Activated naive CD4-positive, alpha-beta T cell treated with anti-CD3 and anti-CD28 coated beads, Interleukin-2, amount 50 U/mL, for 16 hours (primary cell): ENCODE data around the gene ANKRD63.

ENCODE experiments used
- DNase-seq: peaks from one replicate; pipeline ENCODE4 v3.0.0-alpha.2; 2020

Gene ANKRD63

DNA sequence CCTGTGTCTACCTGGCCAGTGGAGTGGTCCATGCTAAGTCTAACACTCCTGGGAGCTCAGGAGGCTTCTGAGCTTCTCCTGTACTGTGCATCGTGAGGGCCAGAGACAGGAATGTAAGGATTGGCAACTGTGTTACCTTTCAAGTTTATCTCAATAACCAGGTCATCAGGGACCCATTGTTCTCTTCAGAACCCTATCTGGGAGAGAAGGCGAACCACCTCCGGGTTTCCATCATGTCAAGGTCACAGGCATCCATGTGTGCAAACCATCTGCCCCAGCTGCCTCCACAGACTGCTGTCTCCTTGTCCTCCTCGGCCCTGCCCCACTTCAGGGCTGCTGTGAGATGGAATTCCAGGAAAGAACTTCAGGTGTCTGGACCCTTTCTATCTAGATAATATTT is 5.9 kb downstream of the ANKRD63 start:
- DNase-seq = no peak

DNA sequence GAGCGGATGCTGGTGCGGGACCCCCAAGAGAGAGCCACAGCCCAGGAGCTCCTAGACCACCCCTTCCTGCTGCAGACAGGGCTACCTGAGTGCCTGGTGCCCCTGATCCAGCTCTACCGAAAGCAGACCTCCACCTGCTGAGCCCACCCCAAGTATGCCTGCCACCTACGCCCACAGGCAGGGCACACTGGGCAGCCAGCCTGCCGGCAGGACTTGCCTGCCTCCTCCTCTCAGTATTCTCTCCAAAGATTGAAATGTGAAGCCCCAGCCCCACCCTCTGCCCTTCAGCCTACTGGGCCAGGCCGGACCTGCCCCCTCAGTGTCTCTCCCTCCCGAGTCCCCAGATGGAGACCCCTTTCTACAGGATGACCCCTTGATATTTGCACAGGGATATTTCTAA is 6.9 kb downstream of the ANKRD63 start:
- DNase-seq = no peak

DNA sequence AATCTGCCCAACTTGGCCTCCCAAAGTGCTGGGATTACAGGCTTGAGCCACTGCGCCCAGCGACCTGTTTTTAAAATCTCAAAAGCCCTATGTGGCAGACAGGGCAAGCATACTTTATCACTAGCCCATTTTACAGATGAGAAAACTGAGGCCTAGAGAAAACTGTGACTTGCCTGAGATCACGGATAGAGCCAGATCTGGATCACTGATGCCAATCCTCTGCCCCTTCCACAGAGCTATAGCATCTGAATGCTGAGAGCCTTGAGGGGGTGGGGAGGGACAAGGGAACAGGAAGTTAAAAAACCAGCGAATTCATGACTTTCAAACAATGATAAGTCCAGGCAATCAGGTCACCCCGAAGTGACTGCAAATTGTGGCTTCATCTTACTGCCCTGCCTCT is 7.3 kb downstream of the ANKRD63 start:
- DNase-seq = no peak

DNA sequence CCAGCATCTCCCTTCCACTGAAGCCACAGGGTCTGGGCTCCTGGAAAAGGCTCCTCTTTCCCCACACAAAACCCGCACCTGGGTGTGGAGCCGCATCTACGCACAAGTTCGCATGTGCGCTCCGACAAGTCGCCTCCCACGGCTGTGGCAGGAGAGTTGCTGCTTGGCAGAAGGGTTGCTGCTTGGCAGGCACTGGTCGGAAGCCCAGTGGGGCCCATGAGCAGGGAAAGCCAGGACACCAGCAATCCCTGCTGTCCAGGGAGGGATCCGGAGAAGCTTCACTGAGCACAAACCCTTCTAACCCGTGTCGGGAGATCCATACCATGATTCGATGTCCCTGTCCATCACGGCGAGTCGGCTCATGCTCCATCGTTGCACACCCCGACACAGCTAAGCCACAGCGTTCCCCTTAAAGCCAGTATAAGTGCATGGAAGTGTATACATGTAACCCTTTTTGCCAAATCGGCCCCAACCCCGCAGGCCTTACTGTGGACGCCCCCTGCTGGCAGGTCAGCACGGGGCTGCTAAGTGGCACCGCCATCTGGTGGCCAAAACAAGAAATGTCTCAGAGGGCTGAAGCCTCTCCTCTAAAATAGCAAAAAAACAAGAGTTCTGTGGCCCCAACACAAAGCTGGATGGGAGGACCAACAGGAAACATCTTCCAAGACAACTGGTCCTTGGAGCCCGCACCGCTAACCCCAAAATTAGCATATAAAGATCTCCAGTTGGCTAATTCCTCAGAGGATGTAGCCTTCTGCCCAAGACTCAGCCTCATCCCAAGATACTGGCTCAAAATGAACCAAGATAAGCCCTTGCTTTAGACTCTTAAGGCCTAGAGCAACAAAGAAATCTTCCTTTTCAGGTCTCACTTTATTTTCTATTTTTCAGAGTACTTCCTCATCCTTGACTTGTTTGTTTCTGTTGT is 8.3 kb downstream of the ANKRD63 start:
- DNase-seq = peak; percentile 86

DNA sequence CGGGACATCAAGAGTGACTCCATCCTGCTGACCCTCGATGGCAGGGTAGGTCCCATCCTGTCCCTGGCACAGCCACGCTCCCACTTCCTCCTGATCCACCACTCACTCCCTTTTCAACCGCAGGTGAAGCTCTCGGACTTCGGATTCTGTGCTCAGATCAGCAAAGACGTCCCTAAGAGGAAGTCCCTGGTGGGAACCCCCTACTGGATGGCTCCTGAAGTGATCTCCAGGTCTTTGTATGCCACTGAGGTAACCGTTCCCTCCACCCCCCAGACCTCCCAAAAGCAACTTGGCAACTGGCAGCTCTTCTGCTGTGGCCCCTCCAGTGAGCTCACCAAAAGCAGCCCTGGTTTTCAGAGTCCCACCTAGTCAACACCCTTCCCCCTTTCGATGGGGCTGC is 9.4 kb downstream of the ANKRD63 start:
- no peak for DNase-seq

DNA sequence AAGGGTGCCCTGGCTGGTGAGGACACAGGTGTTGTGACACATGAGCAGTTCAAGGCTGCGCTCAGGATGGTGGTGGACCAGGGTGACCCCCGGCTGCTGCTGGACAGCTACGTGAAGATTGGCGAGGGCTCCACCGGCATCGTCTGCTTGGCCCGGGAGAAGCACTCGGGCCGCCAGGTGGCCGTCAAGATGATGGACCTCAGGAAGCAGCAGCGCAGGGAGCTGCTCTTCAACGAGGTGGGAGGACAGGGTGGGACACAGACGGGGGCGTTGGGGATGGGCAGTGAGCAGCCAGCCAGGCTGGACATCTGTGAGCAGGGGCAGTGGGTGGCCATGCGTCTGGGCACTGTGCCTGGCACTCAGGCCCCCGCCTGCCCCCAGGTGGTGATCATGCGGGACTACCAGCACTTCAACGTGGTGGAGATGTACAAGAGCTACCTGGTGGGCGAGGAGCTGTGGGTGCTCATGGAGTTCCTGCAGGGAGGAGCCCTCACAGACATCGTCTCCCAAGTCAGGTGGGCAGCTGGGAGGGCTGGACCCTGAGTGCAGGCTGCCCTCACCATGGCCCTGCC is 10.3 kb downstream of the ANKRD63 start:
- DNase-seq = no peak

DNA sequence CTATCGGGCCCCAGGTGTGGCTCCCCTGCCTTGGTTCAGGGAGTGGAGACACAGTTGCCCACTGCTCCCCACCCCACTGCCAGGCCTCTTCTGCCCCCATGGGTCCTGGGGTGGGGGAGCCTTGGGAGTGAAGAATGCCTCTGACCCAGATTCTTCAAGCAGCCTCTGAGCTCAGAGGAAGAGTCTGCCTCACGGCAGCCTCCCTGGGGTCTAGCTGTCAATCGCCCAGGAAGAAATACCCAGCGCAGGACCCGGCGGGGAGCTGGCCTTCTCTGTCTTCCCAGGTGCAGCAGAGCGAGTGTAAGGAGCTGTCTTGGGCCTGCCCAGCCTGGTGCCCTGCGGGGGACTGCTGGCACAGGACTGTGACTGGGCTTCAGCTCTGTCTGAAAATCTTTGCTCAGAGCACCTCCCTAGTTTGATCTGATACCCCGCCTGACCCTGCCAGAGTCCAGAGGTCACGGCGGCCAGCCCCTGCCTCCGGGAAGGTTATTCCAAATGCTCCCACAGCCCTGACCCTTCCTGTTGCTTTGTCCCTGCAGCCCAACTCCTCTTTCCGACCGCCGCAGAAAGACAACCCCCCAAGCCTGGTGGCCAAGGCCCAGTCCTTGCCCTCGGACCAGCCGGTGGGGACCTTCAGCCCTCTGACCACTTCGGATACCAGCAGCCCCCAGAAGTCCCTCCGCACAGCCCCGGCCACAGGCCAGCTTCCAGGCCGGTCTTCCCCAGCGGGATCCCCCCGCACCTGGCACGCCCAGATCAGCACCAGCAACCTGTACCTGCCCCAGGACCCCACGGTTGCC is 11.0 kb downstream of the ANKRD63 start:
- DNase-seq = no peak

DNA sequence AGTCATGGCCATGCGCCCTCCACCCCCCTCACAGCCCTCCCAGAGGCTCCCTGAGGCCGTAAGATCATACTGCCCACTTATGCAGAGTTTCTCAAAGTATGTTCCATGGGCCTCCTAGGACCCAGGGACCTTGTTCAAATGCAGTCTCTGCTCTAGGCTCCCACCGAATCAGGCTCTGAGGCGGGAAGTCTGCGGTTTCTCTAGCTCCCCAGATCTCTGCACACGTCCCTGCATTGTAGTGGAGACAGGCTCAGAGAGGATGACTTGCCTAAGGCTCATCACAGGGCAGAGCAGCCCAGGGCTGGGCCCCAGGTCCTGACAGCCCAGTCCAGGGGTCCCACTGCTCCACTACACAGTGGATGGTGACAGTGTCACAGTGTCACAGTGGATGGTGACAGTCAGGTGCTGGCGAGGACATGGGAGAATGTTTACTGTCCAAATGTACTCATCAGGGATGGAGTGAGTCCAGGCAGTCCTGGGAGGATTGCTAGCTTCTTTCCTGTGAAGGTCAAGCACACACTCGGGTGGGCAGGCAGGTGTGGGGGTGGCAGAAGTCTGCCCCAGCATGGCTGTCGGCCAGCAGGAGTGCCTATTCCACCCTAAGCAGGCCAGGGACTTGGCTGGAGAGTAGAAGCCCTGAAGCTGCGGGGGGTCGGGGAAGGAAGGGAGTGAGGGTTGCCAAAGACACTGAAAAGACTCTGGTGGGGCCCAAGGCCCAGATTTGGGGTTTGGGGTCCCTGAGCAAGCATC is 12.4 kb downstream of the ANKRD63 start:
- DNase-seq = no peak

DNA sequence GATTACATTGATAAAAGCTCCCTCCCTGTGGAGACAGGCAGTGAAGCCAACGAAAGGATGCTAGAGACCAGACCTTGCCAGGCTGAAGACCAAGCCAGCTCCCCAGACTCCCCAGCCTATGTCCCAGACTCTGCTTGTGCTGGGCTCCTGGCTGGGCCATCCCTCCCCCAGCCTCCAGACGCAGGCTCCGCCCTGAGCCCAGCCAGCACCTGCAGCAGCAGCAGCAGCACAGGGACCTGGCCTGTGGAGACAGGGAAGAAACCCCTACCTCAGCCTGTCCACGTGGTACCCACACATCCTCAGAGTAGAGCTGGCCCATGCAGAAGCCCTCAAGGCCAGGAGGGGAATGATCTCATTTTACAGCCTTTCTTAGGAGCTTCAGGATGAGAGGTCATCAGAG is 13.3 kb downstream of the ANKRD63 start:
- DNase-seq = no peak

DNA sequence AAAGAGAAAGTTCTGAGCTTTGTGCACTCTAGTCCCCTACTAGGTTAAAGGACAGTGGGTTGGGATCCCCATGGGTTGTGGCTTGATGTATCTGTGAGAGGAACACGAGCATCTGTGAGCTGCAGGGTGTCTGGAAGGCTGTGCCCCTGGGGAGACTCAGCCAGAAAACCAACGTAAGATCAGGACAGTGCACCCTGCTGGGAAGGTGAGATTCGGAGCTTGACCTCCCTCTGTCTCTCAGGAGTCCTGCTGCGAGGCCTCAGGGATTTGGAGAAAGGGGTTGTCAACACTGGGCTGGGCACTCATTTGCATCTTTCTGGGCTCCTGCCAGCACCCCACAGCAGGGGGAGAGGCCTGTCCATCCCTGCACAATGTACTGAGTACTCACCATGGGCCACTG is 15.2 kb downstream of the ANKRD63 start:
- no peak for DNase-seq

DNA sequence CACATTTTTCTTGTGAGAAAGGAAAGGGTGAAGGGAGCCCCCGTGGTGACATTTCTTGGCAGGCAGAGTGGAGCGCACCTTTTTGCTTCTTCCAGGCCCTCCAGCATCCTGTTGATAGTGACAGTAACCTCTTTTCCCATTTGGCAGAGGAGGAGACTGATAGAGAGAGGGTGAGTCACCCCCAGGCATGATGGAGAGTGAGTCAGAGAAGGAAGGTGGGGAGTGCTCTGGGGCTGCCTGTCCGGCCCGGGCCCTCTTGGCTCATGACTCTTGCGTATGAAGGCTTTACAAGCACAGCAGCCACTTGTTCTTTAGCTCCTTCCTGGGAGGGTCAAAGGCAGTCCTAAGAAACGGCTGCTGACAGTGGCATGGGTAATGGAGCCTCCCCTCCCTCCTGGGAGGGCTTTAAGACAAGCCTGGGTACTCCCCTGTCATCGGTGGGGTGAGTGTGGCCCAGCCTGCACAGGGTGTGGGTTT is 16.0 kb downstream of the ANKRD63 start:
- no peak for DNase-seq

DNA sequence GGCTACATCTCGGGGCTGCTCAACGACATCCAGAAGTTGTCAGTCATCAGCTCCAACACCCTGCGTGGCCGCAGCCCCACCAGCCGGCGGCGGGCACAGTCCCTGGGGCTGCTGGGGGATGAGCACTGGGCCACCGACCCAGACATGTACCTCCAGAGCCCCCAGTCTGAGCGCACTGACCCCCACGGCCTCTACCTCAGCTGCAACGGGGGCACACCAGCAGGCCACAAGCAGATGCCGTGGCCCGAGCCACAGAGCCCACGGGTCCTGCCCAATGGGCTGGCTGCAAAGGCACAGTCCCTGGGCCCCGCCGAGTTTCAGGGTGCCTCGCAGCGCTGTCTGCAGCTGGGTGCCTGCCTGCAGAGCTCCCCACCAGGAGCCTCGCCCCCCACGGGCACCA is 17.0 kb downstream of the ANKRD63 start:
- DNase-seq = no peak

DNA sequence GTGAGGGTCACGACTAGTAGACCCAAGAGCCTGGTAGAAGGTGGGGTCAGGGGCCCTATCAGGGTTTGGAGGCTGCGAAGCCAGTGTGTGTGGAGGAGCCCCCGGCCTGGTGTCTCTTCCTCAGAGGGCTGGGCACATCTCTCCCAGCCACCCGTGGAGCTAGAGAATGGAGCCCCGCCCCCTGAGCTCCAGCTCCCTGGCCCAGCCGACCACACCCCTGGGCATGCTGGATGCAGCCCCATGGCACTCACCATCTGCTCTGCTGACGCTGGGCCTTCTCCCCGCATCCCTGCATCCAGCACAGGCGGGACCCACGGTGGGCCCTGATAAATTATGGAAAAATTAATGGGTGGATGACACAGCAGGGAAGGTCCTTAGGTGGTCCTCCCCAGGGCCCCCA is 17.5 kb downstream of the ANKRD63 start:
- no peak for DNase-seq

DNA sequence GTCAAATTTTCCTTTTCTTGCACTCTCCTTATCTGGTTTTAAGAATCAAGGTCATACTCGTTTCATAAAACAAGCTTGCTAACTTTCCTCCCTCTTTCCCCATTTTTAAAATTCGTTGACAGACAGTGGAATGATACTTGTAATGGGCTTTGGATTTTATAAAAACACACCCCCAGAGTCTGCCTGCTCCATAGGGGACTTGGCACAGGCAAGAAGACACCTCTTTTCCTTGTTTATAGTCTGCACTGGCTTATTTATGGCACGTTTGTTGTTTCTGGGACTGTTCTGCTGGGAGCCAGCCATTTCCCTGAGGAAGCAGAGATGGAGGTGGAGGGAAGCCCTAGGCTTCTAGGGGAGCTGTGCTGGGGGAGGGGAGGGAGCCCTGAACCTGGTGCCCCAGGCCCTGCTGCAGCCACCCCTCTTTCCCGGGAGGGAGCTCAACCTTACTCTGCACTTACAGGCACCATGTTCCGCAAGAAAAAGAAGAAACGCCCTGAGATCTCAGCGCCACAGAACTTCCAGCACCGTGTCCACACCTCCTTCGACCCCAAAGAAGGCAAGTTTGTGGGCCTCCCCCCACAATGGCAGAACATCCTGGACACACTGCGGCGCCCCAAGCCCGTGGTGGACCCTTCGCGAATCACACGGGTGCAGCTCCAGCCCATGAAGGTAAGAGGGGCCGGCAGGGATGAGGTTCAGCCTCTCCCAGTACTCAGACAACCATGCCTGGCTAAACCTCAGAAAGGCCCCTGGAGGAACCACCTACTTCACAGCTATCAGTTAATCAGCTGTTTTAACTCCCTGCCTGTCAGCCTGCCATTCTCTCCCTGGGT is 18.3 kb downstream of the ANKRD63 start:
- no peak for DNase-seq

DNA sequence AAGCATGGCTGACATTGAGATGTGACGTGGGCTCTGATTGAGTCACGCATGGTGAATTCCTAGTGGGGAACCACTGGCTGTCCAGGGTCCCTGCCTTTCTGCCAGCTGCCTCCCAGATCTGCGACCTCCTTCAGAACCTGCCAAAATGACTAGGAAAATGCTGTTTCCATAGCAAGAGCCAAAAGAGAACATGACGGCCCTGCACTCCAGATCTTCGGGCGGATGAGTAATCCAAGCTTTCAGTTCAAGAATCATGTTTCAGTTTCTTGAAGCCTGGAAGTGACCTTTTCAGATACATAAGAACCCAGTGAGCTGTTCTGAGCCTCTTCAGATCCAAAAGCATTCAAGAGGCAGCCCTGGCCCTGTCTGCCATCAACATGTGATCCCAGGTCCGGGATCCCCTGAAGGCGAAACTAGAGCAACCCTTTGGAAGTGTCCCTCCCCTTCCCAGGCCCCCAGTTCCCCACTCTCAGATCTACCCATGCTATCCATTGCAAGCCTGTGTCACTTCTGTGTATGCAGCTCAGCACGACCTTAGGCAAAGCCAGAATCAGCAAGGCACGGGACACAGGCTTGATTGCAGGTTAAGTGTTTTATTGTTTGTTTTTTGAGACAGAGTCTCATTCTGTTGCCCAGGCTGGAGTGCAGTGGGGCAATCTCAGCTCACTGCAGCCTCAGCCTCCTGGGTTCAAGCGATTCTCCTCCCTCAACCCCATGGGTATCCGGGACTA is 19.7 kb downstream of the ANKRD63 start:
- no peak for DNase-seq

DNA sequence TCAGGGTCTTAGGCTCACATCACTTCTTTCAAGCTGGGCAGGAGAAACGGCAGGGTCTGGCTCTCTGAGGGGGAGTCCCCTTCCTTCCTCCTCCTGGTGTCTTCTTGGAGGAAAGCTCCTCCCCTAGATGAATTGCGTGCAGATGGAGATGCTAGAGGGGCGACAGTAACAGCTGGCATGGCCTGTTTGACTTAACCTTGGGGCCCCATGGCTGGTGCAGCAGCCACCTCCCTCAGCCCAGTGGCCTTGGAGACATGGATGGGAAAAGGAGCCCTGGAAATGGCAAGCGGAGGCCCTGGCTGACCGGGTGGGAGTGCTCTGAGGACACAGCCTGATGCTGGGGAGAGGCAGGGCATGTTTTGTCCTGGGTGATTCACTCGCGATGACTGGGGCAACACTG is 23.8 kb downstream of the ANKRD63 start:
- DNase-seq = no peak

DNA sequence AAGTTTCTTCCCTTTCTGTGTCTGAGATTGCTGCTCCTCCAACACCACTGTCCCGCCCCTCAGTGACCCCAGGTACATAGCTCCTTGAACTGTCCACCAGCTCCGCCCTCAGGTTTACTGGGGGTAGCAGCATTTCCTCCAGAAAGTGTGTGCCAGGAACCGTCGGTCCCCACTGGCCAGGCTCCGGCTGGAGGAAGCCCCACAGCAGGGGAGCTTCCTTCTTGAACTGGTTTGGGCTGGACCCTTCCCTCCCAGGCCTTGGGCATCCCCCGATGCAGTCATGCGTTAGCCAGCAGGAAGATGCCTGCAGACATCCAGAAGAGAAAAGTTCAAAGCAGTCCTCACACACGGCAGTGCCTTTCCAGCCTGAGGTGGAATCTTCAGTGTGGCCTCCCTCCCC is 24.3 kb downstream of the ANKRD63 start:
- no peak for DNase-seq

DNA sequence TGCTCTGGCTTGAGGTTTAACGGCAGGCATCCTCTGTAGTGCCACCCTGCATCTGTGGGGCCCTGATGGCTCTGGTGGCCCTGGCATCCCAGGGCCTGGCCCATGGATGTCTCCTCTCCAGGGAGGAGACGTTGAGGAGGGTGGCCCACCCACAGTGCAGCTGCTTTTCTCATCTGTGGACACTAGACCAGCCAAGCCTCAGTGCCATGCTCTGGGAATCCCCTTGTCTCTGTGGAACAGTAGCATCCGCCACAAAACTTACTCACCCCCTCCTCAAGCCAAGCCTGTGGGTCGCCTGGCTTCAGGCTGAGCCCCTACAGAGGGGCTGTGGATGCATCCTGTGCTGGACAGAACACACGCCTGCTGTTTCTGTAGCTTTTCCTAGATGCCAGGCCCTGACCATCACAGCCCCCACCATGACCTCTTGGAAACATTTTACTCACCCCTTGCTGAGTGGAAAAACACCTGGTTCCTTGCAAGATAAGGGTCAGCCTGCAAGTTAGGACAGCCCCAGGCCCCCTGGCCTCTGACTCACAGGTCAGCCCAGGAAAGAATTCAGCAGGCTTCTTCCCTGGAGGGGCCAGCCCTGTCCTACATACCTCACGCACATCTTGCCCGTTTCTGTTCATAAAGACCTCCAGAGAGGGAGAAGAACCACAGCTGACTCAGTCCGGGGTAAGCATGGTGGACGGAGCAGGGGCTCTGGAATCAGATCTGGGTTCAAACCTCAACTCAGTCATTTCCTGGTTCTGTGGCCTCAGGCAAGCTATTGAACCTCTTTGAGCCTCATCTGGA is 25.0 kb downstream of the ANKRD63 start:
- no peak for DNase-seq

DNA sequence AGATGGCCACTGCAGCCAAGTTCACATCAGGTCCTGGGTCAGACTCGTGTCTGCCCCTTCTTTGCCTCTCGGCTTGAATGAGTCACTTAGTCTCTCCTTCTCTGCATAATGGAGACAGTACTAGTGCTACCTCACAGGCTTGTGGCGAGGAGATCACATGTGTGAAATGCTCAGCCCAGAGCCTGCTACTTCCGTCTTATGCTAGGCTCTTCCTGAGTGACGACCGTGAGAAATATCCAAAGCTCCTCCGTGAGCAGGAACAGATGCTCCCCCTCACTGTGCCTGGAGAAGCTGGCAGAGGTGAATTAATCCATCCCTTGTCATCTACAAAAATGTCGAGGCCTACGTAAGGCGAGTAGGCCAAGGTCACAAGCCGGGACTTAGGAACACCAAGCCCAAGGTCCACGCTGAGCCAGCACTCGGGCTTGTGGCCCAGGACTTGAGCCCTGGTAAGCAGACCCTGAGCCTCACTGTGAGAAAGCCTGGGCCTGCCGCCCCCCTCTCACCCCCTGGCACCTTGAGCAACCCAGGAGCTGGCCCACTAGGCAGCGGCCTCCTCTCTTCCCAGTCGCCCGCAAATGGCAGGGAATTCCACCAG is 26.1 kb downstream of the ANKRD63 start:
- DNase-seq = no peak

DNA sequence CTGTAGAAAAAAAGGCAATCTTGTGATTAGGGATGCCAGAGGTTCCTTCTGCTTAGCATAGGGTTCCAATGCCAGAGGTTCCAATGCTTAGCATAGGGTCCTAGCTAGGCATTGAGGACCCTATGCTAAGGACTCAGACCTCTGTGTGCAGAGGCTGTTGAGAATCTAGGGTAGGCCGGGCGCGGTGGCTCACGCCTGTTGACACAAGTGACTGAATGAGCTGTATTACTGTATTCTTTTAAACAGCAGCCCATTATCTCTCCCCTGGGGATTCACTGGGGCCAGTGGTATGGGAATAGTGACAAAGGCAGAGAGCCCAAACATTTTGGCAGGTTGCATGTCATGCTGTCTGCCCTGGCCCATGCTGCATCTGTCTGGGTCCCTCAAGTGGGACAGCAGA is 27.8 kb downstream of the ANKRD63 start:
- DNase-seq = no peak
